Hematopoietic multipotent progenitor cell (in vitro differentiated cells): ENCODE data around the gene JUN. TPM values are rescaled to one million over a fixed set of nuclear protein-coding genes. Genes with fewer than 3 reads are reported as not detected.

Experiments used
- DNase-seq, 3 donors: peaks; one replicate each; pipeline ENCODE4 v3.0.0-alpha.2; 2011 to 2015; ENCODE audit warnings: low read depth in 2 of 3, low spot score in 2 of 3
- total RNA-seq: library from RNA; depleted of rRNA; stranded (reverse); fragments of >200 nt; gene quantifications from one replicate; pipeline ENCODE4 v1.2.3, GENCODE V29; 2012

The JUN gene
- 1,199 TPM for total RNA-seq

GRCh38 chr1:58783993-58784757 lies at the start of gene JUN:
TSS of gene JUN (minus strand) at chr1:58784047. CDS start at chr1:58783070, 977 bp downstream.
- peak; percentile 99 for DNase-seq

- DNase-seq, result no peak
Measured at GRCh38 chr1:58833166-58833565, 49.3 kb upstream of the JUN start.

GRCh38 chr1:58830291-58830690 lies 46.4 kb upstream of the JUN start:
- DNase-seq, result no peak

- no peak for DNase-seq
Measured at GRCh38 chr1:58829866-58830265, 46.0 kb upstream of the JUN start.

- no peak for DNase-seq
Measured at GRCh38 chr1:58827298-58827697, 43.5 kb upstream of the JUN start.

GRCh38 chr1:58824753-58825389 lies 41.0 kb upstream of the JUN start:
- no peak for DNase-seq

- DNase-seq, result no peak
Measured at GRCh38 chr1:58823481-58824010, 39.7 kb upstream of the JUN start.

GRCh38 chr1:58821309-58821708 lies 37.5 kb upstream of the JUN start:
- DNase-seq, result no peak

GRCh38 chr1:58818976-58819375 lies 35.1 kb upstream of the JUN start:
- DNase-seq, result no peak

GRCh38 chr1:58818075-58818474 lies 34.2 kb upstream of the JUN start:
- DNase-seq, result no peak

GRCh38 chr1:58816747-58817221 lies 32.9 kb upstream of the JUN start:
- no peak for DNase-seq

- DNase-seq, result peak; percentile 59 to 91 (median 89)
Measured at GRCh38 chr1:58816072-58816746, 32.4 kb upstream of the JUN start.

GRCh38 chr1:58815686-58816071 lies 31.8 kb upstream of the JUN start:
- peak in 2 of 3 donors; percentile 9 to 13 for DNase-seq

GRCh38 chr1:58815069-58815685 lies 31.3 kb upstream of the JUN start:
- peak; percentile 18 to 70 (median 54) for DNase-seq

GRCh38 chr1:58814251-58815068 lies 30.6 kb upstream of the JUN start:
- DNase-seq, result no peak

GRCh38 chr1:58813801-58814200 lies 30.0 kb upstream of the JUN start:
- no peak for DNase-seq

GRCh38 chr1:58813361-58813760 lies 29.5 kb upstream of the JUN start:
- DNase-seq, result no peak

- DNase-seq, result peak in 1 of 3 donors; percentile 38
Measured at GRCh38 chr1:58812926-58813325, 29.1 kb upstream of the JUN start.

GRCh38 chr1:58812468-58812867 lies 28.6 kb upstream of the JUN start:
- DNase-seq, result no peak

- DNase-seq, result no peak
Measured at GRCh38 chr1:58811303-58811702, 27.5 kb upstream of the JUN start.
